NCI-H128 (cell line): ENCODE results near the gene FAM20A.
"Not testable (repeated sequence)": the region's sequence is repeated elsewhere in the genome, so short reads cannot be mapped to it uniquely, and the experiment has no call there.

Experiments used
- DNase-seq: peaks from one replicate; lab custom pipeline; 2025; ENCODE audit not compliant: unreplicated experiment; lab: John Stamatoyannopoulos, UW

FAM20A gene

GRCh38 chr17:68499587-68499986 is 101.6 kb downstream of the FAM20A start:
- DNase-seq, result no peak

GRCh38 chr17:68498479-68499326 is 102.5 kb downstream of the FAM20A start:
- no peak for DNase-seq

GRCh38 chr17:68497885-68498319 is 103.3 kb downstream of the FAM20A start:
- DNase-seq, result no peak

- no peak for DNase-seq
Measured at GRCh38 chr17:68495081-68495480, 106.1 kb downstream of the FAM20A start.

- DNase-seq, result not testable (repeated sequence)
Measured at GRCh38 chr17:68492394-68493054, 108.6 kb downstream of the FAM20A start.

GRCh38 chr17:68491381-68492231 is 109.6 kb downstream of the FAM20A start:
- no peak for DNase-seq

GRCh38 chr17:68489919-68490318 is 111.2 kb downstream of the FAM20A start:
- DNase-seq, result no peak
